K562 (cell line): ENCODE results near the gene CERS6. TPM values are rescaled to one million over a fixed set of nuclear protein-coding genes. Genes with fewer than 3 reads are reported as not detected.

ENCODE experiments used
- ATF6 ChIP-seq: sonication (generic); formaldehyde crosslinking; IDR thresholded peaks from 2 replicates; pipeline ENCODE4 v1.4.0; 2020; ENCODE audit warnings: mild to moderate bottlenecking, missing genetic modification reagents
- BCOR ChIP-seq: fragments of 450-650 bp; IDR thresholded peaks from 2 replicates; pipeline ENCODE4 v1.6.1; 2016
- ETS2 ChIP-seq: IDR thresholded peaks from 2 replicates; pipeline ENCODE4 v1.6.1; 2016; ENCODE audit warnings: borderline replicate concordance, missing genetic modification characterization, mild to moderate bottlenecking, moderate library complexity, missing compliant biosample characterization; ENCODE audit not compliant: poor library complexity, severe bottlenecking
- MAZ ChIP-seq, 2 experiments: fragments of 450-650 bp in 1 of 2; sonication (generic) in 1 of 2; formaldehyde crosslinking; IDR thresholded peaks in 1 of 2; conservative IDR thresholded peaks in 1 of 2; 2 replicates each; pipeline versions ENCODE4 v1.4.0 to v1.5.0; 2020; ENCODE audit warnings: mild to moderate bottlenecking in 1 of 2, missing genetic modification reagents in 1 of 2
- MBD1 ChIP-seq: fragments of 250-450 bp; sonication (Bioruptor Pico); IDR thresholded peaks from 2 replicates; pipeline ENCODE4 v1.8.0; 2022; ENCODE audit warnings: inconsistent platforms
- MLX ChIP-seq, 2 experiments: fragments of 450-650 bp in 1 of 2; sonication (generic) in 1 of 2; formaldehyde crosslinking; conservative IDR thresholded peaks; 2 replicates each; pipeline versions ENCODE4 v1.4.0 to v1.8.1; 2020 to 2022; ENCODE audit warnings: mild to moderate bottlenecking in 1 of 2, missing genetic modification reagents in 1 of 2
- PHB2 ChIP-seq: fragments of 450-650 bp; IDR thresholded peaks from 2 replicates; pipeline ENCODE4 v1.6.1; 2017; ENCODE audit warnings: low read depth
- PHF21A ChIP-seq: fragments of 450-650 bp; IDR thresholded peaks from 2 replicates; pipeline ENCODE4 v1.6.1; 2017; ENCODE audit warnings: low read depth, borderline replicate concordance
- PTBP1 ChIP-seq: fragments of 200-400 bp; formaldehyde crosslinking; IDR thresholded peaks from 2 replicates; pipeline ENCODE4 v1.6.1; 2017; ENCODE audit warnings: low read depth, low read length
- ZFX ChIP-seq: sonication (generic); formaldehyde crosslinking; IDR thresholded peaks from 2 replicates; pipeline ENCODE4 v1.8.0; 2022; ENCODE audit warnings: mild to moderate bottlenecking, missing genetic modification reagents, moderate library complexity
- polyA plus RNA-seq, 8 experiments: library from polyadenylated mRNA; depleted of rRNA in 4 of 8; stranded (reverse) in 5 of 8; unstranded in 3 of 8; fragments of >200 nt; fragmentation: Nextera tagmentation in 2 of 8; fragmentation: Illumina TruSeq in 1 of 8; extraction: Ambion mirVana in 2 of 8; extraction: Trizol in 1 of 8; gene quantifications; 2 replicates each; pipeline versions ENCODE4 v1.2.1 to v1.2.3, GENCODE V29; 2011 to 2014; ENCODE audit warnings: inconsistent platforms in 1 of 8, missing spikeins in 1 of 8
- total RNA-seq, 7 experiments: library from RNA; depleted of rRNA in 6 of 7; stranded (reverse); fragments of >200 nt in 6 of 7; fragmentation: Illumina TruSeq in 2 of 7; extraction: Trizol in 2 of 7; gene quantifications; 2 replicates each; pipeline versions ENCODE4 v1.2.1 to v1.2.3, GENCODE V29; 2011 to 2021; ENCODE audit warnings: low replicate concordance in 1 of 7
- TF ChIP-seq, protein P1 (sequence below): sonication (generic); formaldehyde crosslinking; IDR thresholded peaks from 2 replicates; pipeline ENCODE4 v1.8.1; 2023; ENCODE audit warnings: mild to moderate bottlenecking, missing genetic modification reagents
- TF ChIP-seq, protein P2 (sequence below): fragments of 450-650 bp; IDR thresholded peaks from 2 replicates; pipeline ENCODE4 v1.6.1; 2016; ENCODE audit warnings: missing biosample characterization, missing genetic modification characterization
- TF ChIP-seq, protein P3 (sequence below): fragments of 450-650 bp; formaldehyde crosslinking; IDR thresholded peaks from 2 replicates; pipeline ENCODE4 v1.4.0; 2020; ENCODE audit warnings: mild to moderate bottlenecking, moderate library complexity
- TF ChIP-seq, protein P4 (sequence below): fragments of 250-450 bp; sonication (Bioruptor Pico); IDR thresholded peaks from 2 replicates; pipeline ENCODE4 v1.5.0; 2022; ENCODE audit warnings: mild to moderate bottlenecking

Gene CERS6
- total and polyA plus RNA-seq, 9 of the 15 experiments (the other 6 are each of a cell fraction or from before 2014, with no cell fraction given), result 1.6 to 13.6 (median 11.4) TPM

DNA sequence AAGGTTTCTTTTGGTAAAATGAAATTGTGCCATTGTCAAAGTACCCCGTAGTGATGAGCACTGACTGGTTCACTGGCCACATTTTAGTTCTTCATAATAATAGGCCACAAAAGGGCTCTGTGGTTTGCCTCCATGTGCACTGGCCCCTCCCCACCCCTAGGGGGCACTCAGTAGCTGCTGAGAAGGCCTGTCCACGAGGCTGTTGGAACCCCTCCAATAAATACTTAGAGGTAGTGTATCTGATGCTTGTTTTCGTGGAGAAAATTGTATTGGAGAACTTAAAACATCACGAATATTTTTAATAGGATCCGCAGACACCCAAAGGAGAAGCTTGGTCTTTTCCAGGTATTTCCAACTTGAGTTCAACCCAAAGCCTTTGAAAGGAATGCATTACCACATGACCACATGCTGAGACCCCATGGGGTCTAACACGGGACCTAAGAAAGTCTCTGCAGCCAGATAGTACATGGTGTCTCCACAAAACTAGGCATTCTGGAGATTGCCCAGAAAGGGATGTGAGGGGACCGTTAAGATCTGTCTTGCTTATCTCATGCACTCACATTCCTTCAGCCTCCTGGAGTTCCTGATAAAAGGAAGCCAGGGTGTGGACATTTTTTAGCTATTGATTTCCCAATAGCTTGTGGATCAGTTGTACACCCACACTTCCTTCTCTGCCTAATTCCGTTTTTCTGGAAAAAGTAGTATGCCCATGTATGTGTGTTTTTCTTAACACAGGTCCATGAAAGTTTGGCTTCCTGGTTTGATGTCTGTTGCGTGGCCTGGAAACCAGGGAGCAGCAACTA is 317.8 kb downstream of the CERS6 start (continued):
- TF ChIP-seq, protein P1, sequence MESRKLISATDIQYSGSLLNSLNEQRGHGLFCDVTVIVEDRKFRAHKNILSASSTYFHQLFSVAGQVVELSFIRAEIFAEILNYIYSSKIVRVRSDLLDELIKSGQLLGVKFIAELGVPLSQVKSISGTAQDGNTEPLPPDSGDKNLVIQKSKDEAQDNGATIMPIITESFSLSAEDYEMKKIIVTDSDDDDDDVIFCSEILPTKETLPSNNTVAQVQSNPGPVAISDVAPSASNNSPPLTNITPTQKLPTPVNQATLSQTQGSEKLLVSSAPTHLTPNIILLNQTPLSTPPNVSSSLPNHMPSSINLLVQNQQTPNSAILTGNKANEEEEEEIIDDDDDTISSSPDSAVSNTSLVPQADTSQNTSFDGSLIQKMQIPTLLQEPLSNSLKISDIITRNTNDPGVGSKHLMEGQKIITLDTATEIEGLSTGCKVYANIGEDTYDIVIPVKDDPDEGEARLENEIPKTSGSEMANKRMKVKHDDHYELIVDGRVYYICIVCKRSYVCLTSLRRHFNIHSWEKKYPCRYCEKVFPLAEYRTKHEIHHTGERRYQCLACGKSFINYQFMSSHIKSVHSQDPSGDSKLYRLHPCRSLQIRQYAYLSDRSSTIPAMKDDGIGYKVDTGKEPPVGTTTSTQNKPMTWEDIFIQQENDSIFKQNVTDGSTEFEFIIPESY, result peak; percentile 36; the same call in 1 of the 2 replicates
- TF ChIP-seq MAZ (CRISPR knock-in tag; conservative IDR thresholded peaks at IDR 0.05 in 1 of 2, IDR thresholded peaks at IDR 0.05 in 1 of 2) (peak; percentile 69 to 80), MBD1 (no peak), MLX (CRISPR knock-in tag; conservative IDR thresholded peaks at IDR 0.05) (no peak), ZFX (CRISPR knock-in tag) (no peak; the same call in 1 of the 2 replicates), PHF21A (peak; percentile 82; the same call in 1 of the 2 replicates), PTBP1 (no peak), ATF6 (CRISPR knock-in tag) (no peak), PHB2 (peak; percentile 92), BCOR (peak; percentile 81), ETS2 (tag) (no peak)
- TF ChIP-seq, protein P2, sequence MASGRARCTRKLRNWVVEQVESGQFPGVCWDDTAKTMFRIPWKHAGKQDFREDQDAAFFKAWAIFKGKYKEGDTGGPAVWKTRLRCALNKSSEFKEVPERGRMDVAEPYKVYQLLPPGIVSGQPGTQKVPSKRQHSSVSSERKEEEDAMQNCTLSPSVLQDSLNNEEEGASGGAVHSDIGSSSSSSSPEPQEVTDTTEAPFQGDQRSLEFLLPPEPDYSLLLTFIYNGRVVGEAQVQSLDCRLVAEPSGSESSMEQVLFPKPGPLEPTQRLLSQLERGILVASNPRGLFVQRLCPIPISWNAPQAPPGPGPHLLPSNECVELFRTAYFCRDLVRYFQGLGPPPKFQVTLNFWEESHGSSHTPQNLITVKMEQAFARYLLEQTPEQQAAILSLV (tag), result peak; percentile 81
- TF ChIP-seq, protein P3, sequence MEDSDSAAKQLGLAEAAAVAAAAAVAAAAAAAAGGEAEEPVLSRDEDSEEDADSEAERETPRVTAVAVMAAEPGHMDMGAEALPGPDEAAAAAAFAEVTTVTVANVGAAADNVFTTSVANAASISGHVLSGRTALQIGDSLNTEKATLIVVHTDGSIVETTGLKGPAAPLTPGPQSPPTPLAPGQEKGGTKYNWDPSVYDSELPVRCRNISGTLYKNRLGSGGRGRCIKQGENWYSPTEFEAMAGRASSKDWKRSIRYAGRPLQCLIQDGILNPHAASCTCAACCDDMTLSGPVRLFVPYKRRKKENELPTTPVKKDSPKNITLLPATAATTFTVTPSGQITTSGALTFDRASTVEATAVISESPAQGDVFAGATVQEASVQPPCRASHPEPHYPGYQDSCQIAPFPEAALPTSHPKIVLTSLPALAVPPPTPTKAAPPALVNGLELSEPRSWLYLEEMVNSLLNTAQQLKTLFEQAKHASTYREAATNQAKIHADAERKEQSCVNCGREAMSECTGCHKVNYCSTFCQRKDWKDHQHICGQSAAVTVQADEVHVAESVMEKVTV (CRISPR knock-in tag), result peak; percentile 98
- TF ChIP-seq, protein P4, sequence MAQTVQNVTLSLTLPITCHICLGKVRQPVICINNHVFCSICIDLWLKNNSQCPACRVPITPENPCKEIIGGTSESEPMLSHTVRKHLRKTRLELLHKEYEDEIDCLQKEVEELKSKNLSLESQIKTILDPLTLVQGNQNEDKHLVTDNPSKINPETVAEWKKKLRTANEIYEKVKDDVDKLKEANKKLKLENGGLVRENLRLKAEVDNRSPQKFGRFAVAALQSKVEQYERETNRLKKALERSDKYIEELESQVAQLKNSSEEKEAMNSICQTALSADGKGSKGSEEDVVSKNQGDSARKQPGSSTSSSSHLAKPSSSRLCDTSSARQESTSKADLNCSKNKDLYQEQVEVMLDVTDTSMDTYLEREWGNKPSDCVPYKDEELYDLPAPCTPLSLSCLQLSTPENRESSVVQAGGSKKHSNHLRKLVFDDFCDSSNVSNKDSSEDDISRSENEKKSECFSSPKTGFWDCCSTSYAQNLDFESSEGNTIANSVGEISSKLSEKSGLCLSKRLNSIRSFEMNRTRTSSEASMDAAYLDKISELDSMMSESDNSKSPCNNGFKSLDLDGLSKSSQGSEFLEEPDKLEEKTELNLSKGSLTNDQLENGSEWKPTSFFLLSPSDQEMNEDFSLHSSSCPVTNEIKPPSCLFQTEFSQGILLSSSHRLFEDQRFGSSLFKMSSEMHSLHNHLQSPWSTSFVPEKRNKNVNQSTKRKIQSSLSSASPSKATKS (CRISPR knock-in tag), result 0 out of 2 replicates have a peak, but pooled peaks have one; percentile 22
